ENCODE measurements around the gene KIR3DL3. TPM values are rescaled to one million over a fixed set of nuclear protein-coding genes. Genes with fewer than 3 reads are reported as not detected.

Gene KIR3DL3
- total and polyA plus RNA-seq, 2 donors from 2014 or later = not detected

GRCh38 chr19:54682306-54682856, 41.9 kb upstream of the KIR3DL3 start:
- Histone ChIP-seq H3K4me1 (ENCODE audit: control insufficient read depth in 2 of 3, insufficient read depth in 2 of 3, low read depth in 1 of 3, low read length in 3 of 3) (no peaks in the 10 kb centered on the region), H3K27ac (ENCODE audit: low read depth in 2 of 2, low read length in 2 of 2) (no peak overlapping the region), H3K9me3 (ENCODE audit: control insufficient read depth in 2 of 3, insufficient read depth in 1 of 3, low read length in 3 of 3) (no peaks in the 10 kb centered on the region), H3K9ac (ENCODE audit: low read length in 3 of 3) (no peak overlapping the region), H3K36me3 (ENCODE audit: control insufficient read depth in 2 of 3, insufficient read depth in 3 of 3, low read length in 3 of 3) (no peaks in the 10 kb centered on the region), H3K27me3 (ENCODE audit: control insufficient read depth, insufficient read depth, low read length) (no peaks in the 10 kb centered on the region), H3K4me3 (ENCODE audit: low read length in 3 of 3) (no peak overlapping the region)
- intact Hi-C loops (cut with DNase I) = no loop called here
- TF ChIP-seq, protein P1, sequence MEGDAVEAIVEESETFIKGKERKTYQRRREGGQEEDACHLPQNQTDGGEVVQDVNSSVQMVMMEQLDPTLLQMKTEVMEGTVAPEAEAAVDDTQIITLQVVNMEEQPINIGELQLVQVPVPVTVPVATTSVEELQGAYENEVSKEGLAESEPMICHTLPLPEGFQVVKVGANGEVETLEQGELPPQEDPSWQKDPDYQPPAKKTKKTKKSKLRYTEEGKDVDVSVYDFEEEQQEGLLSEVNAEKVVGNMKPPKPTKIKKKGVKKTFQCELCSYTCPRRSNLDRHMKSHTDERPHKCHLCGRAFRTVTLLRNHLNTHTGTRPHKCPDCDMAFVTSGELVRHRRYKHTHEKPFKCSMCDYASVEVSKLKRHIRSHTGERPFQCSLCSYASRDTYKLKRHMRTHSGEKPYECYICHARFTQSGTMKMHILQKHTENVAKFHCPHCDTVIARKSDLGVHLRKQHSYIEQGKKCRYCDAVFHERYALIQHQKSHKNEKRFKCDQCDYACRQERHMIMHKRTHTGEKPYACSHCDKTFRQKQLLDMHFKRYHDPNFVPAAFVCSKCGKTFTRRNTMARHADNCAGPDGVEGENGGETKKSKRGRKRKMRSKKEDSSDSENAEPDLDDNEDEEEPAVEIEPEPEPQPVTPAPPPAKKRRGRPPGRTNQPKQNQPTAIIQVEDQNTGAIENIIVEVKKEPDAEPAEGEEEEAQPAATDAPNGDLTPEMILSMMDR (IDR thresholded peaks at IDR 0.05; ENCODE audit: borderline replicate concordance, extremely low read depth, insufficient read depth) = no peak
- no peak for FAIRE-seq
- DNase-seq = no peak

DNA sequence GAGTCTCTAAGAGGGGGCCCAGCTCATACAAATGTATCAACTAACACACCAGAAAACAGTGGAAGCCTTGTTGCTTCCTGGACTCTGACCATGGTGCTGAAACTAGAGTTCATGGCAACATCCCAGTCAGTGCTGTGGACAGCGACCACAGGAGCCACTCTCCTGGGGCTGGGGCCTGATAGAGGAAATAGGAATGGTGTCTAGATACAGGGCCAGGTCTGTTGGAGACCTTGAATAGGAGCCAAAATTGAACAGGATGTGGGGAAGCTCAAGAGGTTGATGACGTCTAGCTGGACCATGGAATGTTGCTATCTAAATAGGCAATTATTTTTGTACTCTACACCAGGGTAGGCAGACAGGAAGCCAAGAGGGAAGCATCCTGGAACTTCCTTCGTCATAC, 39.7 kb upstream of the KIR3DL3 start:
- H3K4me1 ChIP-seq (ENCODE audit: control insufficient read depth in 2 of 3, insufficient read depth in 2 of 3, low read depth in 1 of 3, low read length in 3 of 3) = no peaks in the 10 kb centered on the region
- H3K9ac ChIP-seq (ENCODE audit: low read length in 3 of 3) = no peak overlapping the region
- TF ChIP-seq, protein P1 (IDR thresholded peaks at IDR 0.05; ENCODE audit: borderline replicate concordance, extremely low read depth, insufficient read depth) = no peak
- no peak overlapping the region for H3K4me3 ChIP-seq (ENCODE audit: low read length in 3 of 3)
- peak in 4 of 5 donors; percentile 49 to 92 (median 80) for DNase-seq
- H3K36me3 ChIP-seq (ENCODE audit: control insufficient read depth in 2 of 3, insufficient read depth in 3 of 3, low read length in 3 of 3) = no peaks in the 10 kb centered on the region
- H3K9me3 ChIP-seq (ENCODE audit: control insufficient read depth in 2 of 3, insufficient read depth in 1 of 3, low read length in 3 of 3) = no peaks in the 10 kb centered on the region
- H3K27ac ChIP-seq (ENCODE audit: low read depth in 2 of 2, low read length in 2 of 2) = no peak overlapping the region
- no peaks in the 10 kb centered on the region for H3K27me3 ChIP-seq (ENCODE audit: control insufficient read depth, insufficient read depth, low read length)
- FAIRE-seq = no peak
- intact Hi-C loops (cut with DNase I) = no loop called here

GRCh38 chr19:54691582-54692297, 32.5 kb upstream of the KIR3DL3 start:
- no peak for FAIRE-seq
- intact Hi-C loops (cut with DNase I) = no loop called here
- no peaks in the 10 kb centered on the region for H3K27me3 ChIP-seq (ENCODE audit: control insufficient read depth, insufficient read depth, low read length)

More at GRCh38 chr19:54691582-54692297, 32.5 kb upstream of the KIR3DL3 start:
- no peak overlapping the region for H3K9ac ChIP-seq (ENCODE audit: low read length in 3 of 3)
- no peak overlapping the region for H3K4me3 ChIP-seq (ENCODE audit: low read length in 3 of 3)
- H3K27ac ChIP-seq (ENCODE audit: low read depth in 2 of 2, low read length in 2 of 2) = no peak overlapping the region
- DNase-seq = no peak
- no peaks in the 10 kb centered on the region for H3K36me3 ChIP-seq (ENCODE audit: control insufficient read depth in 2 of 3, insufficient read depth in 3 of 3, low read length in 3 of 3)
- H3K9me3 ChIP-seq (ENCODE audit: control insufficient read depth in 2 of 3, insufficient read depth in 1 of 3, low read length in 3 of 3) = no peaks in the 10 kb centered on the region
- TF ChIP-seq, protein P1 (IDR thresholded peaks at IDR 0.05; ENCODE audit: borderline replicate concordance, extremely low read depth, insufficient read depth) = no peak
- H3K4me1 ChIP-seq (ENCODE audit: control insufficient read depth in 2 of 3, insufficient read depth in 2 of 3, low read depth in 1 of 3, low read length in 3 of 3) = no peaks in the 10 kb centered on the region

All from kidney (tissue), 14 donors.